ENCODE measurements around the gene CAMK2G.
"Not testable (repeated sequence)": the region's sequence is repeated elsewhere in the genome, so short reads cannot be mapped to it uniquely, and the experiment has no call there.

The CAMK2G gene

GRCh38 chr10:73807471-73807870, 66.9 kb downstream of the CAMK2G start:
- DNase-seq, result no peak

- DNase-seq, result no peak
These were observed 68.0 kb downstream of the CAMK2G start for GRCh38 chr10:73806176-73806950.

DNA sequence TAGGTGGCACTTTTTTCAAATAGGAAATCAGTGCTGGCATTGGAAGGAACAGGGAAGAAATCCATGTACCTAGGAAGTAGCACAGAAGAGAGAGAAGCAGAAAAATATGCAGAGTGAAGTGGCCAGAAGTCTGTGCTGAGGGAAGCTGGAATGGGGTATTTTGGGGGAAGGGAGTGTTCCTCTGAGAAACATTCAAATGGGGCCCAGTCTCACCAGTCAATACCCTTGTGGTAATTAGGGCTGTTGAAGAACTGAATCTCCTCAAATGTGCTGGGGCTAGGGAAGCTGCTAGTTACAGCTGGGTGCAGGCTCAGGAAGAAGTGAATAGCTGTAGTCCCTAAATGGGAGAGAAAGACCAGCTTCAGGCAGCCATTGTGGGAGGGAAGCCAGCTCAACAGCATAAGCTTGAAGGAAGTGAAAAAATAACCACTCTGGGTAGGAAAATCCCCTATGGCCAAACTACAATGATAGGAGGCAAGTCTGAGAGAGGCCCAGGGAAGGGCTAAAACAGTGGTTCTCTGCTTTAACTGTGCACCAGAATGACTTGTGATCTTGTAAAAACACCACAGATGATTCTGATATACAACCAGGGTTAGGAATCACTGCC, 70.6 kb downstream of the CAMK2G start:
- DNase-seq, result no peak

GRCh38 chr10:73802276-73802991, 71.9 kb downstream of the CAMK2G start:
- DNase-seq, result no peak

DNA sequence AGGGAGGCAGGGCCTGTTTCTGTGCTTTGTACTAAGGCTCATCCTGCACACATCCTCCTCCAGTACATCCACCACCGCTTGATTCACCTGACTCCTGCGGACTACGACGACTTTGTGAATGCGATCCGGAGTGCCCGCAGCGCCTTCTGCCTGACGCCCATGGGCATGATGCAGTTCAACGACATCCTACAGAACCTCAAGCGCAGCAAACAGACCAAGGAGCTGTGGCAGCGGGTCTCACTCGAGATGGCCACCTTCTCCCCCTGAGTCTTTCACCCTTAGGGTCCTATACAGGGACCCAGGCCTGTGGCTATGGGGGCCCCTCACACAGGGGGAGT, 73.1 kb downstream of the CAMK2G start:
- DNase-seq, result no peak

DNA sequence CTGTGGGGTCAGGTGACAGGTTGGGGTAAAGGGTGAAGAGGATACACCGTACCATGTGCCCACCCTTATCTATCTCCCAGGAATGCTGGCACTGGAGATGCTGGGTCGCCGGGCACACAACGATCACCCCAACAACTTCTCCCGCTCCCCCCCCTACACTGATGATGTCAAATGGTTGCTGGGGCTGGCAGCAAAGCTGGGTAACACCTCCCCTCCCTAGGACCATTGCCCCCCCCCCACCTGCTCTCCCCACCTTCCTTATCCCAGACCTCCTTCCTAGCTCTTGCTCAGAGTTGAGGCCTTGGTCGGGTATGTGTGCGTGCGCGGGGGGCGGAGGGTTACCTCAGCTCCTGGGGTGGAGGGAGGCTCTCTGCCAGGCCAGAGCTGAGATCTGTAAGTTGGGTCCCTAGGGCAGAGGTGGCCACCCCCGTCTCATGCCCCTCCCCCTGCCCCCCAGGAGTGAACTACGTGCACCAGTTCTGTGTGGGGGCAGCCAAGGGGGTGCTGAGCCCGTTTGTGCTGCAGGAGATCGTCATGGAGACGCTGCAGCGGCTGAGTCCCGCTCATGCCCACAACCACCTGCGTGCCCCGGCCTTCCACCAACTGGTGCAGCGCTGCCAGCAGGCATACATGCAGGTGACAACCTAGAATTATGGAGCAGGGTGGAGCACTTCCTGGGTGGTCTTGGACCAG, 73.6 kb downstream of the CAMK2G start:
- DNase-seq, result no peak

DNA sequence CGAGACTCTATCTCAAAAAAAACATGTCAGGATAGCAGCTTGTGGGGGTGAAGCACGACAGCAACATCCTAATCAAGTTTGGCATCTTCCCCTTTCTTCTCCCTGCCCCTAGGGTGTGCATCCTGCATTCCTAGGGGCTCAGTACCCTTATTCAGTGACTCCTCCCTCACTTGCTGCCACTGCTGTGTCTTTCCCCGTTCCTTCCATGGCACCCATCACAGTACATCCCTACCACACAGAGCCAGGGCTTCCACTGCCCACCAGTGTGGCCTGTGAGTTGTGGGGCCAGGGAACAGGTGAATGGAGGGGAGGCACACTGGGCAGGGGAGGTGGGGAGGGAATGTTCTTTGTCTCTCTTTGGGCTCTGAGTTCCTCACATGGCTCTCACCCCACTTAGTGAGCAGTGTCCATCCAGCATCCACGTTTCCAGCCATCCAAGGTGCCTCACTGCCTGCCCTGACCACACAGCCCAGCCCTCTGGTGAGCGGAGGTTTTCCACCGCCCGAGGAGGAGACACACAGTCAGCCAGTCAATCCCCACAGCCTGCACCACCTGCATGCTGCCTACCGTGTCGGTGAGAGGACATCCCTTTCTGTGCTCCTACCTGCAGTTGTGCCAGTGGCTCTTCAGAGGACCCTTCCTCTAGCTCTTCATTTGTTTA, 74.3 kb downstream of the CAMK2G start:
- no peak for DNase-seq

DNA sequence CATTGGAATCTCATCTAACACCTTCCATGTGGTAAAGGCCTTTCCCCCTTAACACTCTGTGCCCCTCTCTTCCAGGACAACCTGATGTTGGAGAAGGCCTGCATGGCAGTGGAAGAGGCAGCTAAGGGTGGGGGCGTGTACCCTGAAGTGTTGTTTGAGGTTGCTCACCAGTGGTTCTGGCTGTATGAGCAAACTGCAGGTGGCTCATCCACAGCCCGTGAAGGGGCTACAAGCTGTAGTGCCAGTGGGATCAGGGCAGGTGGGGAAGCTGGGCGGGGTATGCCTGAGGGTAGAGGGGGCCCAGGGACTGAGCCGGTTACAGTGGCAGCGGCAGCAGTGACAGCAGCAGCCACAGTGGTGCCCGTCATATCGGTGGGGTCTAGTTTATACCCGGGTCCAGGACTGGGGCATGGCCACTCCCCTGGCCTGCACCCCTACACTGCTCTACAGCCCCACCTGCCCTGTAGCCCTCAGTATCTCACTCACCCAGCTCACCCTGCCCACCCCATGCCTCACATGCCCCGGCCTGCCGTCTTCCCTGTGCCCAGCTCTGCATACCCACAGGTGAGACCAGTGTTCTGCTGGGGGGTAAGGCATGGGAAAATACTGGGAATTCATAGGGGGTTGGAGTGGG, 75.3 kb downstream of the CAMK2G start:
- no peak for DNase-seq

- DNase-seq, result no peak
These were observed 76.3 kb downstream of the CAMK2G start for GRCh38 chr10:73798087-73798486.

DNA sequence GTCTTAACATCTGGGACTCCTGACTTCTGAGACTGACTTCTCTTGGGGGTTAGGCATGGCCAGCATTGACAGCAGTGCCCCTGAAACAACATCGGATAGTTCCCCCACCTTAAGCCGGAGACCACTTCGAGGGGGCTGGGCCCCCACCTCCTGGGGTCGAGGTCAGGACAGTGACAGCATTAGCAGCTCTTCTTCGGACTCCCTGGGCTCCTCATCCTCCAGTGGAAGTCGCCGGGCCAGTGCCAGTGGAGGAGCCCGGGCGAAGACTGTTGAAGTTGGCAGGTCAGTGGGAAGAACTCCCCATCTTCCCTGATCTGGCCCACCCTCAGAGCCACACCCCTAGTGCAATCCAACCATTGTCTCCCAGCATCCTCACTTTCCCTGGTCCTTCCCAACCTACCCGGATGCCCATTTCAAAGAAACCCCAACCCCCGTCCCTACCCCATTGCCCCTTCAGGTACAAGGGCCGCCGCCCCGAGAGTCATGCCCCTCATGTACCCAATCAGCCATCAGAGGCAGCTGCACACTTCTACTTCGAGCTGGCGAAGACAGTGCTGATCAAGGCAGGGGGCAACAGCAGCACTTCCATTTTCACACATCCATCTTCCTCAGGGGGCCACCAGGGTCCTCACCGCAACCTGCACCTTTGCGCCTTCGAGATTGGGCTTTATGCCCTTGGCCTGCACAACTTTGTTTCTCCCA, 76.9 kb downstream of the CAMK2G start:
- no peak for DNase-seq

DNA sequence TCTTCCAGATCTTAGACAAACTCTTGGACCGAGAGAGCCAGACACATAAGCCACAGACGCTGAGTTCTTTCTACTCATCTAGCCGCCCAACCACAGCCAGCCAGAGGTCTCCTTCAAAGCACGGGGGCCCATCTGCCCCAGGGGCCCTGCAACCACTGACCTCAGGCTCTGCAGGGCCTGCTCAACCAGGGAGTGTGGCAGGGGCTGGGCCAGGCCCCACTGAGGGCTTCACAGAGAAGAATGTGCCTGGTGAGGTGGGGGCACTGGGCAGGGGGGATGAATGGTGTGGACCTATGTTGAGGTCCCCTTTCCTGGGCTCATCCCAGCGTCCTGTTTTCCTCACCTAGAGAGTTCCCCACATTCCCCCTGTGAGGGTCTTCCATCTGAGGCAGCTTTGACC, 77.6 kb downstream of the CAMK2G start:
- DNase-seq, result no peak

DNA sequence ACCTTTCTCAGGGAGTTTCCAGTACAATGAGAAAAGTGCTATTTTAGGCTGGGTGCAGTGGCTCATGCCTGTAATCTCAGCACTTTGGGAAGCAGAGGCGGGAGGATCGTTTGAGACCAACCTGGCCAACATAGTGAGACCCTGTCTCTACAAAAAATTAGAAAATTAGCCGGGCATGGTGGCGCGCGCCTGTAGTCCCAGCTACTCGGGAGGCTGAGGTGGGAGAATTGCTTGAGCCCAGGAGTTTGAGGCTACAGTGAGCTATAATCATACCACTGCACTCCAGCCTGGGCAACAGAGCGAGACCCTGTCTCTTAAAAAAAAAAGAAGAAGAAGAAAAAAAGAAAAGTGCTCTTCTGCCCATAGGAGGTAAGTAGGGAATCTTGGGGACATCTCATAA, 78.3 kb downstream of the CAMK2G start:
- not testable (repeated sequence) for DNase-seq

- DNase-seq, result not testable (repeated sequence)
These were observed 78.9 kb downstream of the CAMK2G start for GRCh38 chr10:73795491-73795890.

- no peak for DNase-seq
These were observed 80.9 kb downstream of the CAMK2G start for GRCh38 chr10:73793456-73793855.

GRCh38 chr10:73791871-73792400, 82.4 kb downstream of the CAMK2G start:
- DNase-seq, result no peak

GRCh38 chr10:73790886-73791625, 83.3 kb downstream of the CAMK2G start:
- no peak for DNase-seq

- no peak for DNase-seq
These were observed 84.7 kb downstream of the CAMK2G start for GRCh38 chr10:73789659-73790055.

- DNase-seq, result no peak
These were observed 85.3 kb downstream of the CAMK2G start for GRCh38 chr10:73788864-73789658.

DNA sequence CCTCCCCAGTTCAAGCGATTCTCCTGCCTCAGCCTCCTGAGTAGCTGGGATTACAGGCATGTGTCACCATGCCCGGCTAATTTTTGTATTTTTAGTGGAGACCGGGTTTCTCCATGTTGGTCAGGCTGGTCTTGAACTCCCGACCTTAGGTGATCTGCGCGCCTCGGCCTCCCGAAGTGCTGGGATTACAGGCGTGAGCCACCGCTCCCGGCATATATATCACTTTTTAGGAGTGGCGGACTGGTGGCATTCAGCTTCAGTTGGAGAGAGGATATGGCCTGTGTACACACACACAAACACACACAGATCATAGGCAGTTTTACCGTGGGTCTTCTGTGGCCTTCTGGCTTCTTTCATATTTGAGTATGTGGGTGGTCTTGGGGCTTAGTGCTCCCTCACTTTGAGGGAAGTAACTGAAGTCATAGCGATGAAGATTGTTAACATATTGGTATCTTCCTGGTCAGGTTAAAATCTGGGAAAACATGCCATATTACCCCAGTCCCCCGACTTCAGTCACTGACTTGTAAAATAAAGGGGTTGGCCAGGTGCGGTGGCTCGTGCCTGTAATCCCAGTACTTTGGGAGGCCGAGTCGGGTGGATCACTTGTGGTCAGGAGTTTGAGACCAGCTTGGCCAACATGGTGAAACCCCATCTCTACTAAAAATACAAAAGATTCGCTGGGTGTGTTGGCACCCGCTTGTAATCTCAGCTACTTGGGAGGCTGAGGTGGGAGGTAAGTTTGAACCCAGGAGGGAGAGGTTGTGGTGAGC, 87.1 kb downstream of the CAMK2G start:
- not testable (repeated sequence) for DNase-seq

All from NCI-H1105 (cell line).